Astrocyte of the cerebellum (primary cell): ENCODE data around the gene PGLYRP3.

ENCODE experiments used
- DNase-seq: peaks from one replicate; pipeline ENCODE4 v3.0.0-alpha.2; 2011; ENCODE audit warnings: low read depth
- H3K4me3 ChIP-seq: 2 replicates; pipeline ENCODE4 v1.5.1; 2011; ENCODE audit warnings: mild to moderate bottlenecking, low read depth, low read length, moderate library complexity
- in situ Hi-C: cut with HindIII; loops from 2 replicates; pipeline ENCODE4 v1.10.0; 2017; ENCODE audit warnings: low sequenced_read_pairs
- TF ChIP-seq, protein P1 (sequence below): IDR thresholded peaks from 2 replicates; pipeline ENCODE4 v1.5.1; 2012; ENCODE audit warnings: low read length, low read depth, moderate library complexity, mild to moderate bottlenecking; ENCODE audit errors: missing control alignments

Gene PGLYRP3

DNA sequence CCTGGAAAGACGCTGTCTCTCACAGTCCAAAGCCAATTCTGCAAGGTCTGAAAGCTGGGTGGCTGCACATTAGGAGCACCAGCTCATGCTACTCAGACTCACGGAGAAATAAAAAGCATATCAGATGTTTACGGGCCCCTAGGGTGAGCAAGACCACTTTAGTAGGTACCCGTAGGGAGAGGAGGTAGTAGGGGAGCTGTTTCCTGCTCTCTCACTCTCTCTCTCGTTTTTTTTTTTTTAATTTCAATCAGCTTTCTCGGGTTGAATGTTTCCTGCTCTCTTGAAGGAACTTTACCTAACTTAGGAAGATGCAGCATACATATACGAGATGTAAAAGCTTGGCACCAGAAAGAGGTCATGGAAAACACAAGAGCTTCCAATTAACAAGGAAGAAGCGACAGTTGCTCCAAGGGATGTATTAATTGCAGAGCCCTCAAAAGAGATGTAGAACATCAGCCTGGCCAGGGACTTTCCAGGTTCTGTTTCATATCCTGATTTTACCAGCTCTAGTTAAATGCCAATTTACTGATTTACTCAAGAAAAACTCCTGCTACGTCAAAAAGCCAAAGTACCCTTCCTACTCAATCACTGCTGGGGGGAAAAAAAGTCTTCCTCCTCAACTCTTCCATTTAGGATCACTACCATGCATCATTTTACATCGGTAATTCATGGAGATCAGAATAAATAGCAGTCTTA lies 50.1 kb downstream of the PGLYRP3 start:
- no peak for DNase-seq
- no peak overlapping the region for H3K4me3 ChIP-seq
- TF ChIP-seq, protein P1, sequence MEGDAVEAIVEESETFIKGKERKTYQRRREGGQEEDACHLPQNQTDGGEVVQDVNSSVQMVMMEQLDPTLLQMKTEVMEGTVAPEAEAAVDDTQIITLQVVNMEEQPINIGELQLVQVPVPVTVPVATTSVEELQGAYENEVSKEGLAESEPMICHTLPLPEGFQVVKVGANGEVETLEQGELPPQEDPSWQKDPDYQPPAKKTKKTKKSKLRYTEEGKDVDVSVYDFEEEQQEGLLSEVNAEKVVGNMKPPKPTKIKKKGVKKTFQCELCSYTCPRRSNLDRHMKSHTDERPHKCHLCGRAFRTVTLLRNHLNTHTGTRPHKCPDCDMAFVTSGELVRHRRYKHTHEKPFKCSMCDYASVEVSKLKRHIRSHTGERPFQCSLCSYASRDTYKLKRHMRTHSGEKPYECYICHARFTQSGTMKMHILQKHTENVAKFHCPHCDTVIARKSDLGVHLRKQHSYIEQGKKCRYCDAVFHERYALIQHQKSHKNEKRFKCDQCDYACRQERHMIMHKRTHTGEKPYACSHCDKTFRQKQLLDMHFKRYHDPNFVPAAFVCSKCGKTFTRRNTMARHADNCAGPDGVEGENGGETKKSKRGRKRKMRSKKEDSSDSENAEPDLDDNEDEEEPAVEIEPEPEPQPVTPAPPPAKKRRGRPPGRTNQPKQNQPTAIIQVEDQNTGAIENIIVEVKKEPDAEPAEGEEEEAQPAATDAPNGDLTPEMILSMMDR, result no peak
- in situ Hi-C loops, result no loop called here

DNA sequence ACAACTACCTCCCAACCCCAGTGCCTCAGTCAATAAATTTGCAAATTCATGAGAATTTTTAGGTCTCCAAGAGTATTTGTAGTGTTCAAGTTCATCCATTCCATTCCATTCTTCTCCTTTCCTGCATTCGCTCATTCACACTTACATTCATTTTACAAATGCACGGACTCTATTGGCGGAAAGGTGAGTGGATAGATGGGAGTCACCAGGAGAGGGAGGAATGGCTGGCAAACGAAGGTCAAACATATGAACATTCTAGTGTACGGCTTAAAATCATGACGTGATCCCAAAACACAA lies 50.7 kb downstream of the PGLYRP3 start:
- TF ChIP-seq, protein P1, result no peak
- in situ Hi-C loops, result no loop called here
- no peak for DNase-seq
- H3K4me3 ChIP-seq, result peak overlapping the region; percentile 27

DNA sequence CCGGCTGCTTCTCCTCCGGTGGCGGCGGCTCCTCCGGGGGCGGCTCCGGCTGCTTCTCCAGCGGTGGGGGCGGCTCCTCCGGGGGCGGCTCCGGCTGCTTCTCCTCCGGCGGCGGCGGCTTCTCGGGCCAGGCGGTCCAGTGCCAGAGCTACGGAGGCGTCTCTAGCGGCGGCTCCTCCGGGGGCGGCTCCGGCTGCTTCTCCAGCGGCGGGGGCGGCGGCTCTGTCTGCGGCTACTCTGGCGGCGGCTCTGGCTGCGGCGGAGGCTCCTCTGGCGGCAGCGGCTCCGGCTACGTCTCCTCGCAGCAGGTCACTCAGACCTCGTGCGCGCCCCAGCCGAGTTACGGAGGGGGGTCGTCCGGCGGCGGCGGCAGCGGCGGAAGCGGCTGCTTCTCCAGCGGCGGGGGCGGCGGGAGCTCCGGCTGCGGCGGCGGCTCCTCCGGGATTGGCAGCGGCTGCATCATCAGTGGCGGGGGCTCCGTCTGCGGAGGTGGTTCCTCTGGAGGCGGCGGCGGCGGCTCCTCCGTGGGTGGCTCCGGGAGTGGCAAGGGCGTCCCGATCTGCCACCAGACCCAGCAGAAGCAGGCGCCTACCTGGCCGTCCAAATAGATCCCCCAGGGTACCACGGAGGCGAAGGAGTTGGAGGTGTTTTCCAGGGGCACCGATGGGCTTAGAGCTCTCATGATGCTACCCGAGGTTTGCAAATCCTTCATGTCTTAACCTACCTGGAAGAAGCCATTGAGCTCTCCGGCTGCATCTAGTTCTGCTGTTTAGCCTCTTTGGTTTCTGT lies 51.3 kb downstream of the PGLYRP3 start:
- TF ChIP-seq, protein P1, result no peak
- in situ Hi-C loops, result no loop called here
- peak overlapping the region; percentile 27 for H3K4me3 ChIP-seq
- no peak for DNase-seq

DNA sequence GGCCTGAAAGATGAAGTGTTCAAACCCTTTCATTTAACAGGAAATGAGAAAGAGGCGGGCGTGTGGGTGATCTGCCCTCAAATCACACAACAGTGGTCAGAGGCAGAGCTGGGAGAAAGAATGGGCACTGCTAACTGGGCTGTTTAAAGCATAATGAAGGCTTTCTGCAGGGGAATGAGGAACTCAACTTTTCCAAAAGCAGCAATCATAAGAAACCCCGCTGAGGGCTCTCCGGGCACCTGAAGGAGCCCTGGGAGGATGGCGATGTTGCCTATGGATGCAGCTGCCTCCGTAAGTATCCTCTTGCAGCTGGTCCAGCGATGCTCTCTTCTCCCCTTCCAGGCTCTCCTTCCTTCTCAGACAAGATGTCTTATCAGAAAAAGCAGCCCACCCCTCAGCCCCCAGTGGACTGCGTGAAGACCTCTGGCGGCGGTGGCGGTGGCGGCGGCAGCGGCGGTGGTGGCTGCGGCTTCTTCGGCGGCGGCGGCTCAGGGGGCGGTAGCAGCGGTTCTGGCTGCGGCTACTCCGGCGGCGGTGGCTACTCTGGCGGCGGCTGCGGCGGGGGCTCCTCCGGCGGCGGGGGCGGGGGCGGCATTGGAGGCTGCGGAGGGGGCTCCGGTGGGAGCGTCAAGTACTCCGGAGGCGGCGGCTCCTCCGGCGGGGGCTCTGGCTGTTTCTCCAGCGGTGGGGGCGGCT lies 52.0 kb downstream of the PGLYRP3 start:
- no peak for DNase-seq
- in situ Hi-C loops, result no loop called here
- TF ChIP-seq, protein P1, result no peak
- peak overlapping the region; percentile 27 for H3K4me3 ChIP-seq

DNA sequence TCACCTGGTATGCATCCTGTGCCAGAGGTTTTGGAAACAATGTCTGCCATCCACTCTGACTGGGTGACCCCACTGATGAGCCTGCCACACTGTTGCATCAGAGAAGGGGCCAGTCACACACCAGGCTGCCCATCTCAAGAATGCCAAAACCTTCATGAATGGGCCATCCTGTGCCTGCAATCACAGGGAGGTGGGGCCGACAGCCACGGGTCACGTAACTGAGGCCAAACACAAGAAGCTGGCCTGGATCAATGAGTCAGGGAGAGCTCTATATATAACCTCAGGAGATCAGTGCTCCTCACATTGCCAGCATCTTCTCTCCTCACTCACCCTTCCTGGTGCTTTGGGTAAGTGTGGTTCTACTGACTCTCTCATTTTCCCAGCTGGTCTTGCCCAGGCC lies 53.4 kb downstream of the PGLYRP3 start, which contains the start of gene LORICRIN:
LORICRIN (plus strand) TSS at position 301 of the 400 bp plus-strand sequence. CDS start 1,263 bp downstream, outside the sequence.
- TF ChIP-seq, protein P1, result no peak
- DNase-seq, result no peak
- in situ Hi-C loops, result no loop called here
- H3K4me3 ChIP-seq, result no peak within 1 kb of the TSS

DNA sequence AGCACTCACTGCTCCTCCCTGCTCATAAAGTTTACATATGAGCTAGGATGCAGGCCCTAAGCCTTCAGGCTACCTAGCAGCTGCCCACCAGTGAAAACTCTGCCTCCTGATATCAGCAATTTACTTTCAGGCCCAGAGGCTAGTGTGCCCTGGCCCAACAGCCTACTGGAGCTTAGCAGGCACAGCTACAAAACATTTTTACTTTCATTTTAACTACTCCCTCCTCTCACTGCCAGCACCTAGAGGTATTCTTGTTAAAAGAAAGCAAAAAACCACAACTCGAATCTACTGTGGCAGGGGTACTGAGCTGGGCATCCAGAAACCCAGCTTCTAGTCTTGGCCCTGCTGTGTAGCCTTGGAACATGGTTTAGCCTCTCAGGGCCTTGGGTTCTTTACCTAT lies 59.1 kb downstream of the PGLYRP3 start:
- in situ Hi-C loops, result no loop called here
- H3K4me3 ChIP-seq, result no peak overlapping the region
- TF ChIP-seq, protein P1, result no peak
- no peak for DNase-seq
